Measurements from ENCODE around the gene ZBTB20.
A peak's percentile ranks its signal among the peaks of the same experiment; 100 is the strongest.
"Not testable (repeated sequence)": the region's sequence is repeated elsewhere in the genome, so short reads cannot be mapped to it uniquely, and the experiment has no call there.

The ZBTB20 gene

GRCh38 chr3:115146032-115146417 lies 1.1 kb downstream of the ZBTB20 start:
- peak; percentile 76 for DNase-seq

- DNase-seq: no peak
These were observed 5.9 kb downstream of the ZBTB20 start for GRCh38 chr3:115141033-115141757.

- DNase-seq: no peak
These were observed 8.0 kb downstream of the ZBTB20 start for GRCh38 chr3:115139072-115139471.

- DNase-seq: no peak
These were observed 12.3 kb downstream of the ZBTB20 start for GRCh38 chr3:115134648-115135347.

GRCh38 chr3:115127208-115127607 lies 19.9 kb downstream of the ZBTB20 start:
- no peak for DNase-seq

GRCh38 chr3:115120597-115120996 lies 26.5 kb downstream of the ZBTB20 start:
- DNase-seq: no peak

- no peak for DNase-seq
These were observed 33.7 kb downstream of the ZBTB20 start for GRCh38 chr3:115113367-115113766.

- DNase-seq: no peak
These were observed 35.5 kb downstream of the ZBTB20 start for GRCh38 chr3:115111632-115112031.

- DNase-seq: no peak
These were observed 36.3 kb downstream of the ZBTB20 start for GRCh38 chr3:115110830-115111229.

GRCh38 chr3:115110066-115110465 lies 37.0 kb downstream of the ZBTB20 start:
- DNase-seq: not testable (repeated sequence)

GRCh38 chr3:115108614-115109013 lies 38.5 kb downstream of the ZBTB20 start:
- DNase-seq: no peak

GRCh38 chr3:115102046-115102445 lies 45.0 kb downstream of the ZBTB20 start:
- DNase-seq: no peak

GRCh38 chr3:115100806-115101205 lies 46.3 kb downstream of the ZBTB20 start:
- DNase-seq: peak; percentile 46

- peak; percentile 70 for DNase-seq
These were observed 47.0 kb downstream of the ZBTB20 start for GRCh38 chr3:115099986-115100571.

GRCh38 chr3:115099134-115099985 lies 47.7 kb downstream of the ZBTB20 start:
- DNase-seq: no peak

- no peak for DNase-seq
These were observed 48.6 kb downstream of the ZBTB20 start for GRCh38 chr3:115098354-115099073.

- DNase-seq: no peak
These were observed 51.9 kb downstream of the ZBTB20 start for GRCh38 chr3:115095236-115095635.

GRCh38 chr3:115092220-115092791 lies 54.8 kb downstream of the ZBTB20 start:
- DNase-seq: peak; percentile 81

GRCh38 chr3:115090712-115091111 lies 56.4 kb downstream of the ZBTB20 start:
- DNase-seq: no peak

GRCh38 chr3:115089481-115089880 lies 57.6 kb downstream of the ZBTB20 start:
- no peak for DNase-seq

GRCh38 chr3:115087512-115087911 lies 59.6 kb downstream of the ZBTB20 start:
- DNase-seq: no peak

- no peak for DNase-seq
These were observed 60.7 kb downstream of the ZBTB20 start for GRCh38 chr3:115086344-115086743.

Data from SHP77 treated with DMSO at 0.1 percent for 48 hours (cell line).